DMS53 (cell line): ENCODE measurements around the gene CDKAL1.
"Not testable (repeated sequence)": the region's sequence is repeated elsewhere in the genome, so short reads cannot be mapped to it uniquely, and the experiment has no call there.

Source experiments
- DNase-seq: peaks from one replicate; lab custom pipeline; 2025; lab: John Stamatoyannopoulos, UW

The CDKAL1 gene

DNA sequence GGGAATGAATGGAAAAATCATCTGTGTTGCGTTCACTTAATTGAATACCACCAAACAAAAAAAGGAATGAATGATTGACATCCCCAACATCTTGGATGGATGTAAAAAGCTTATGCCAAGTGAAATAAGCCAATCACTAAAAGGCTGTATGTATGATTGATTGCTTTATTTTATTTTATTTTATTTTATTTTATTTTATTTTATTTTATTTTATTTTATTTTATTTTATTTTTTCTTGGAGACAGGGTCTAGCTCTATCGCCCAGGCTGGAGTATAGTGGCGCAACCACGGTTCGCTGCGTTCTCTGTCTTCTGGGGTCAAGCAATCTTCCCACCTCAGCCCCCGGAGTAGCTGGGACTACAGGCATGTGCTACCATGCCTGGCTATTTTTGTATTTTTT, 263.3 kb downstream of the CDKAL1 start:
- DNase-seq, result no peak

- no peak for DNase-seq
Observed at GRCh38 chr6:20800229-20800628, 266.0 kb downstream of the CDKAL1 start.

GRCh38 chr6:20800653-20801052, 266.4 kb downstream of the CDKAL1 start:
- DNase-seq, result no peak

GRCh38 chr6:20801595-20801994, 267.3 kb downstream of the CDKAL1 start:
- no peak for DNase-seq

GRCh38 chr6:20802596-20802995, 268.3 kb downstream of the CDKAL1 start:
- DNase-seq, result no peak

- no peak for DNase-seq
Observed at GRCh38 chr6:20805021-20805420, 270.8 kb downstream of the CDKAL1 start.

- DNase-seq, result no peak
Observed at GRCh38 chr6:20806669-20807068, 272.4 kb downstream of the CDKAL1 start.

- DNase-seq, result no peak
Observed at GRCh38 chr6:20808439-20808838, 274.2 kb downstream of the CDKAL1 start.

DNA sequence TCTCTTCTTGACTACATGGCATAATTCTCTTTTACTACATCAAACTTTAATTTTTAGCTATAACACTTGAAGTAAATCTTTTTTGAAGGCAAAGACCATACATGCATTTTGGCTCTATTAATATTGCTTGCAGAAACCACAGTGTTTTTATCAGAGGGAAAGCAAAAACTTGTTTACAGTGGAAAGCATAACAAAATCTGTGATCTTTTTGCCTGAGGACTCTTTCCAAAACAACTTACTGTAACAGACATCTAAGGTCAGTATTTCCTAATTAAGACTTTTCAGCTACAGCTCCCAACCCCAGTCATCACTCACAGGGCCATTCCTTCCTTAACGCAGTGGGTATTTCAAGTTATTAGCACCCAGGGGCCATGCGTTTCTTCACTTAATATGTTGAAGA, 274.7 kb downstream of the CDKAL1 start:
- no peak for DNase-seq

- DNase-seq, result no peak
Observed at GRCh38 chr6:20810727-20811108, 276.5 kb downstream of the CDKAL1 start.

- DNase-seq, result peak; percentile 13
Observed at GRCh38 chr6:20811109-20811761, 277.0 kb downstream of the CDKAL1 start.

- no peak for DNase-seq
Observed at GRCh38 chr6:20812776-20813175, 278.5 kb downstream of the CDKAL1 start.

- no peak for DNase-seq
Observed at GRCh38 chr6:20814494-20814893, 280.2 kb downstream of the CDKAL1 start.

DNA sequence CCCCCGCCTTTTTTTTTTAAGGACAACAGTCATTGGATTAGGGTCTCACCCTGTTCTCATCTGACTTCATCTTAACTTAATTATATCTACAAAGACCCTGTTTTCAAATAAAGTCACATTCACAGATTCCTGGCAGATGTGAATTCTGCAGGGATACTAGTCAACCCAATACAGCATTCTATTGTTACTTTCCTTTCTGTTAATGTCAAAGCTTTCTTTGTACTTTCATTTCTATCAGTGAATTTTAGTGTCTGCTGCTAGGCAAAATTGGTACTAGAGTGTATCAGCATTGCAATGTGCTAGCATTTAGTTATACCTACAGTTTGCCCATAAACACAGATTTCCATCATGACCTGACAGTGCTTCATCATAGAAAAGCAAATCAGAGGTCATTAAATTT, 281.9 kb downstream of the CDKAL1 start:
- no peak for DNase-seq

- no peak for DNase-seq
Observed at GRCh38 chr6:20817806-20818320, 283.6 kb downstream of the CDKAL1 start.

GRCh38 chr6:20819774-20820400, 285.6 kb downstream of the CDKAL1 start:
- DNase-seq, result no peak

GRCh38 chr6:20826378-20826777, 292.1 kb downstream of the CDKAL1 start:
- DNase-seq, result peak; percentile 7

- DNase-seq, result no peak
Observed at GRCh38 chr6:20827798-20828197, 293.5 kb downstream of the CDKAL1 start.

- no peak for DNase-seq
Observed at GRCh38 chr6:20830576-20830975, 296.3 kb downstream of the CDKAL1 start.

- not testable (repeated sequence) for DNase-seq
Observed at GRCh38 chr6:20831251-20831650, 297.0 kb downstream of the CDKAL1 start.

DNA sequence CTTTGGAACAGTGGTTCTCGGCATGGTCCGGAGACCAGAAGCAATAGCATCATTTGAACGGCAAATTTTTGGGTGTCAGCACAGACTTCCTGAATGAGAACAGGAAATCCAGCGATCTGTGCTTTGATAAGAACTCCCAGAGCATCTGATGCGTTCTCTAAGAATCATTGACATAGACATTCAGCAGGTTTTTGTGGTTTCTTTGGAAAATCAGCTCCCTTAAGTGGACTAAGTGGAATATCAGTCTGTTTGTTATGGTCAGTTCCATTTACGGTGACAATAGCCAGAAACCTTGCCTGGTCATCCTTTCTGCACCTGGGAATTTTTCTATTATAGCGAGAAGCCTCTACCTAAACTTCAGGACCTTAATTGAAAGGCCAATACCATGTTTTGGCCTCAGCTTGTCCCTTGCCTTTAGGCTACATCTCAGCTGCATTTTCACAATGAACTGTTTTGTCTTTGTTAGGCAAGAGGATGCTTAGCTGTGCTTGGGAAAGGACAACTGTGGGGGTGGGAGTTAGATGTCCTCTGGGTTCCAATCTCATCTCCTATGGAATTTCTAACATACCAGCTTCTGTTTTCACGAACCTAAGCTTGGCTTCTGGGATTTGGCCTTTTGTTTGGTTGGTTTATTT, 299.7 kb downstream of the CDKAL1 start:
- DNase-seq, result no peak

GRCh38 chr6:20835315-20836010, 301.2 kb downstream of the CDKAL1 start:
- DNase-seq, result no peak

DNA sequence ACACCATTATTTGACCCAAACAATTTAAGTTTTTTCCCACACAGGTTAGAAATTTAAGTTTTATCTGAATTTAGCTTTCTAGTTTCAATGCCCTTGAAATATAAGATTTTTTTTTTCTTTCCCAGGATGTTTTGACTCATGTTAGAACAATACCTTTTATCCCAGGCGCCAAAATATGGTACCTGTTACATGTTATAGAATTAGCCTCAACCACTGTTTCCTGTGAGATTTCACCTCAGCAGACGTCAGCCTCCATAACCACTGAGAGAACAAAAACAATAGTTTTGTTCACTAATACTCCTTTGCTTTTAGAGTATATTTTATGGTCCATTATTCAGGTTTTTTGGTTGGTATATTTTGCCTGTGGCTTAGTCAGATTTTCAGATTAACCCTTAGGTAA, 302.9 kb downstream of the CDKAL1 start:
- no peak for DNase-seq
